ENCODE results near the gene DEFB128. TPM values are rescaled to one million over a fixed set of nuclear protein-coding genes. Genes with fewer than 3 reads are reported as not detected.

DEFB128 gene
- total RNA-seq, 4 donors from 2014 or later, result not detected

- TF ChIP-seq CTCF (IDR thresholded peaks at IDR 0.05; ENCODE audit: low read depth), result no peak
Observed at GRCh38 chr20:198225-198624, 8.7 kb upstream of the DEFB128 start.

GRCh38 chr20:187733-188132 is 1.8 kb downstream of the DEFB128 start:
- no peak for TF ChIP-seq CTCF (IDR thresholded peaks at IDR 0.05; ENCODE audit: low read depth)

GRCh38 chr20:184288-184687 is 5.2 kb downstream of the DEFB128 start:
- TF ChIP-seq CTCF (IDR thresholded peaks at IDR 0.05; ENCODE audit: low read depth), result no peak

- TF ChIP-seq CTCF (IDR thresholded peaks at IDR 0.05; ENCODE audit: low read depth), result no peak
Observed at GRCh38 chr20:168876-169275, 20.6 kb downstream of the DEFB128 start.

GRCh38 chr20:164618-165017 is 24.9 kb downstream of the DEFB128 start:
- TF ChIP-seq CTCF (IDR thresholded peaks at IDR 0.05; ENCODE audit: low read depth), result no peak

- TF ChIP-seq CTCF (IDR thresholded peaks at IDR 0.05; ENCODE audit: low read depth), result no peak
Observed at GRCh38 chr20:157154-157553, 32.4 kb downstream of the DEFB128 start, which contains the start of gene DEFB127. TSS of gene DEFB127 (plus strand) at chr20:157454. CDS start at chr20:157545, 91 bp downstream.

GRCh38 chr20:152131-152530 is 37.4 kb downstream of the DEFB128 start:
- TF ChIP-seq CTCF (IDR thresholded peaks at IDR 0.05; ENCODE audit: low read depth), result no peak
